ENCODE results near the gene PSMB9.

The PSMB9 gene

GRCh38 chr6:32858194-32858593 lies 4.2 kb downstream of the PSMB9 start:
- no peaks in the 10 kb centered on the region for H3K4me1 ChIP-seq (ENCODE audit: control insufficient read depth, low read depth, low read length)
- H4K8ac ChIP-seq (ENCODE audit: low read depth, low read length) = no peak overlapping the region

GRCh38 chr6:32860674-32861073 lies 6.7 kb downstream of the PSMB9 start:
- Histone ChIP-seq H2AK5ac (ENCODE audit: low read length) (no peak overlapping the region), H2BK120ac (ENCODE audit: low read depth, low read length) (no peak overlapping the region), H3K4me3 (ENCODE audit: low read length) (no peak overlapping the region), H3K79me1 (ENCODE audit: low read length) (no peaks in the 10 kb centered on the region), H3K36me3 (ENCODE audit: control insufficient read depth, insufficient read depth, low read length) (no peaks in the 10 kb centered on the region), H3K23ac (ENCODE audit: low read length) (no peak overlapping the region), H4K5ac (ENCODE audit: low read length) (no peak overlapping the region), H3K27ac (ENCODE audit: low read depth, low read length) (no peak overlapping the region), H2BK5ac (ENCODE audit: low read length) (no peak overlapping the region), H3K4ac (ENCODE audit: low read depth, low read length) (no peak overlapping the region), H3K79me2 (ENCODE audit: control insufficient read depth, insufficient read depth, low read length) (no peaks in the 10 kb centered on the region), H3K4me1 (ENCODE audit: control insufficient read depth, low read depth, low read length) (no peaks in the 10 kb centered on the region), H2BK15ac (replicated peaks; ENCODE audit: low read depth) (no peak overlapping the region), H3K27me3 (ENCODE audit: insufficient read depth, low read length, poor library complexity) (peaks cover 4% of the 10 kb centered on the region), H3K9ac (ENCODE audit: low read length) (no peak overlapping the region), H3K18ac (ENCODE audit: low read length) (no peak overlapping the region), H4K8ac (ENCODE audit: low read depth, low read length) (no peak overlapping the region), H3K56ac (ENCODE audit: low read length) (no peak overlapping the region), H3K4me2 (ENCODE audit: low read length) (no peak overlapping the region)
- DNase-seq = no peak
- no CpG with 5 or more reads among the region's 1 CpG for WGBS (ENCODE audit: extremely low coverage, insufficient coverage, low lambda C conversion rate)

More at GRCh38 chr6:32858194-32858593, 4.2 kb downstream of the PSMB9 start:
- Histone ChIP-seq H3K27me3 (ENCODE audit: insufficient read depth, low read length, poor library complexity) (peaks cover 14% of the 10 kb centered on the region), H3K4me3 (ENCODE audit: low read length) (no peak overlapping the region), H3K18ac (ENCODE audit: low read length) (no peak overlapping the region), H2BK15ac (replicated peaks; ENCODE audit: low read depth) (no peak overlapping the region), H2BK5ac (ENCODE audit: low read length) (no peak overlapping the region), H3K27ac (ENCODE audit: low read depth, low read length) (no peak overlapping the region), H3K9ac (ENCODE audit: low read length) (no peak overlapping the region), H3K4me2 (ENCODE audit: low read length) (no peak overlapping the region), H3K56ac (ENCODE audit: low read length) (no peak overlapping the region), H3K79me1 (ENCODE audit: low read length) (no peaks in the 10 kb centered on the region), H4K5ac (ENCODE audit: low read length) (no peak overlapping the region), H3K23ac (ENCODE audit: low read length) (no peak overlapping the region), H2BK120ac (ENCODE audit: low read depth, low read length) (no peak overlapping the region), H3K79me2 (ENCODE audit: control insufficient read depth, insufficient read depth, low read length) (no peaks in the 10 kb centered on the region), H3K4ac (ENCODE audit: low read depth, low read length) (no peak overlapping the region), H2AK5ac (ENCODE audit: low read length) (no peak overlapping the region), H3K36me3 (ENCODE audit: control insufficient read depth, insufficient read depth, low read length) (no peaks in the 10 kb centered on the region)
- DNase-seq = no peak
- WGBS (ENCODE audit: extremely low coverage, insufficient coverage, low lambda C conversion rate) = no CpG with 5 or more reads among the region's 5 CpGs

GRCh38 chr6:32862725-32863124 lies 8.7 kb downstream of the PSMB9 start:
- no peak for DNase-seq
- no peak overlapping the region for H3K18ac ChIP-seq (ENCODE audit: low read length)
- H3K79me2 ChIP-seq (ENCODE audit: control insufficient read depth, insufficient read depth, low read length) = no peaks in the 10 kb centered on the region
- WGBS (ENCODE audit: extremely low coverage, insufficient coverage, low lambda C conversion rate) = no CpG with 5 or more reads among the region's 3 CpGs
- H2BK5ac ChIP-seq (ENCODE audit: low read length) = no peak overlapping the region
- no peaks in the 10 kb centered on the region for H3K36me3 ChIP-seq (ENCODE audit: control insufficient read depth, insufficient read depth, low read length)
- no peaks in the 10 kb centered on the region for H3K79me1 ChIP-seq (ENCODE audit: low read length)
- H3K9ac ChIP-seq (ENCODE audit: low read length) = no peak overlapping the region
- no peak overlapping the region for H2BK15ac ChIP-seq (replicated peaks; ENCODE audit: low read depth)
- H4K5ac ChIP-seq (ENCODE audit: low read length) = no peak overlapping the region
- H3K4ac ChIP-seq (ENCODE audit: low read depth, low read length) = no peak overlapping the region
- H3K56ac ChIP-seq (ENCODE audit: low read length) = no peak overlapping the region
- H2AK5ac ChIP-seq (ENCODE audit: low read length) = no peak overlapping the region
- no peaks in the 10 kb centered on the region for H3K4me1 ChIP-seq (ENCODE audit: control insufficient read depth, low read depth, low read length)
- no peak overlapping the region for H3K4me2 ChIP-seq (ENCODE audit: low read length)
- H3K4me3 ChIP-seq (ENCODE audit: low read length) = no peak overlapping the region
- no peak overlapping the region for H2BK120ac ChIP-seq (ENCODE audit: low read depth, low read length)
- no peak overlapping the region for H3K23ac ChIP-seq (ENCODE audit: low read length)
- H3K27ac ChIP-seq (ENCODE audit: low read depth, low read length) = no peak overlapping the region
- no peak overlapping the region for H4K8ac ChIP-seq (ENCODE audit: low read depth, low read length)
- H3K27me3 ChIP-seq (ENCODE audit: insufficient read depth, low read length, poor library complexity) = no peaks in the 10 kb centered on the region

- Histone ChIP-seq H3K56ac (ENCODE audit: low read length) (no peak overlapping the region), H3K36me3 (ENCODE audit: control insufficient read depth, insufficient read depth, low read length) (no peaks in the 10 kb centered on the region), H3K4me2 (ENCODE audit: low read length) (no peak overlapping the region), H2BK120ac (ENCODE audit: low read depth, low read length) (no peak overlapping the region), H3K27me3 (ENCODE audit: insufficient read depth, low read length, poor library complexity) (no peaks in the 10 kb centered on the region), H4K8ac (ENCODE audit: low read depth, low read length) (no peak overlapping the region), H3K27ac (ENCODE audit: low read depth, low read length) (no peak overlapping the region), H3K9ac (ENCODE audit: low read length) (no peak overlapping the region), H3K23ac (ENCODE audit: low read length) (no peak overlapping the region), H3K79me2 (ENCODE audit: control insufficient read depth, insufficient read depth, low read length) (no peaks in the 10 kb centered on the region), H3K79me1 (ENCODE audit: low read length) (no peaks in the 10 kb centered on the region), H4K5ac (ENCODE audit: low read length) (no peak overlapping the region), H2AK5ac (ENCODE audit: low read length) (no peak overlapping the region), H3K4ac (ENCODE audit: low read depth, low read length) (peak overlapping the region; percentile 55), H2BK5ac (ENCODE audit: low read length) (no peak overlapping the region), H3K4me3 (ENCODE audit: low read length) (no peak overlapping the region), H3K18ac (ENCODE audit: low read length) (no peak overlapping the region), H3K4me1 (ENCODE audit: control insufficient read depth, low read depth, low read length) (no peaks in the 10 kb centered on the region), H2BK15ac (replicated peaks; ENCODE audit: low read depth) (no peak overlapping the region)
- WGBS (ENCODE audit: extremely low coverage, insufficient coverage, low lambda C conversion rate) = no CpG with 5 or more reads among the region's 10 CpGs
- DNase-seq = no peak
Observed at GRCh38 chr6:32865724-32866443, 11.9 kb downstream of the PSMB9 start.

- Histone ChIP-seq H3K27me3 (ENCODE audit: insufficient read depth, low read length, poor library complexity) (no peaks in the 10 kb centered on the region), H3K56ac (ENCODE audit: low read length) (no peak overlapping the region), H3K9ac (ENCODE audit: low read length) (no peak overlapping the region), H2BK120ac (ENCODE audit: low read depth, low read length) (no peak overlapping the region), H3K27ac (ENCODE audit: low read depth, low read length) (no peak overlapping the region), H2BK5ac (ENCODE audit: low read length) (no peak overlapping the region), H3K36me3 (ENCODE audit: control insufficient read depth, insufficient read depth, low read length) (no peaks in the 10 kb centered on the region), H3K4ac (ENCODE audit: low read depth, low read length) (no peak overlapping the region), H3K18ac (ENCODE audit: low read length) (no peak overlapping the region), H3K23ac (ENCODE audit: low read length) (no peak overlapping the region), H4K5ac (ENCODE audit: low read length) (no peak overlapping the region), H2AK5ac (ENCODE audit: low read length) (no peak overlapping the region), H3K79me2 (ENCODE audit: control insufficient read depth, insufficient read depth, low read length) (no peaks in the 10 kb centered on the region), H2BK15ac (replicated peaks; ENCODE audit: low read depth) (no peak overlapping the region), H3K4me3 (ENCODE audit: low read length) (no peak overlapping the region), H3K4me1 (ENCODE audit: control insufficient read depth, low read depth, low read length) (no peaks in the 10 kb centered on the region), H3K4me2 (ENCODE audit: low read length) (no peak overlapping the region), H4K8ac (ENCODE audit: low read depth, low read length) (no peak overlapping the region), H3K79me1 (ENCODE audit: low read length) (no peaks in the 10 kb centered on the region)
- no CpG with 5 or more reads among the region's 3 CpGs for WGBS (ENCODE audit: extremely low coverage, insufficient coverage, low lambda C conversion rate)
- no peak for DNase-seq
Observed at GRCh38 chr6:32867022-32867477, 13.1 kb downstream of the PSMB9 start.

All from mesendoderm (in vitro differentiated cells).